Pulmonary artery endothelial cell (primary cell): ENCODE results near the gene SEPTIN8. TPM values are rescaled to one million over a fixed set of nuclear protein-coding genes. Genes with fewer than 3 reads are reported as not detected.

Source experiments
- DNase-seq: peaks from one replicate; pipeline ENCODE4 v3.0.0-alpha.2; 2011; ENCODE audit warnings: low read depth, low spot score
- total RNA-seq: library from RNA; depleted of rRNA; stranded (reverse); fragments of >200 nt; gene quantifications from 2 replicates; pipeline ENCODE4 v1.2.3, GENCODE V29; 2014

Gene SEPTIN8
- total RNA-seq, 1 donor from 2014 or later: 55.6 TPM

- DNase-seq: no peak
Observed at GRCh38 chr5:132765311-132766019, 11.6 kb downstream of the SEPTIN8 start.

- no peak for DNase-seq
Observed at GRCh38 chr5:132764671-132765238, 12.3 kb downstream of the SEPTIN8 start.

GRCh38 chr5:132764051-132764450 is 13.0 kb downstream of the SEPTIN8 start:
- DNase-seq: no peak

- DNase-seq: no peak
Observed at GRCh38 chr5:132763181-132764036, 13.6 kb downstream of the SEPTIN8 start.

GRCh38 chr5:132762246-132763000 is 14.6 kb downstream of the SEPTIN8 start:
- DNase-seq: no peak

- no peak for DNase-seq
Observed at GRCh38 chr5:132761321-132762240, 15.5 kb downstream of the SEPTIN8 start.

- DNase-seq: no peak
Observed at GRCh38 chr5:132760601-132761317, 16.3 kb downstream of the SEPTIN8 start.

- no peak for DNase-seq
Observed at GRCh38 chr5:132760049-132760420, 17.0 kb downstream of the SEPTIN8 start.

GRCh38 chr5:132759114-132760048 is 17.7 kb downstream of the SEPTIN8 start:
- DNase-seq: no peak

GRCh38 chr5:132758451-132758850 is 18.6 kb downstream of the SEPTIN8 start:
- DNase-seq: no peak

GRCh38 chr5:132756542-132756941 is 20.5 kb downstream of the SEPTIN8 start:
- no peak for DNase-seq

GRCh38 chr5:132754947-132755346 is 22.1 kb downstream of the SEPTIN8 start:
- no peak for DNase-seq

- DNase-seq: no peak
Observed at GRCh38 chr5:132754111-132754510, 22.9 kb downstream of the SEPTIN8 start.

- no peak for DNase-seq
Observed at GRCh38 chr5:132753135-132753987, 23.7 kb downstream of the SEPTIN8 start.

GRCh38 chr5:132752581-132753125 is 24.4 kb downstream of the SEPTIN8 start:
- no peak for DNase-seq

GRCh38 chr5:132751971-132752580 is 25.0 kb downstream of the SEPTIN8 start:
- no peak for DNase-seq

GRCh38 chr5:132751444-132751843 is 25.6 kb downstream of the SEPTIN8 start:
- no peak for DNase-seq
